Retinal pigment epithelial cell (primary cell): ENCODE results near the gene NSUN2.

Source experiments
- DNase-seq: peaks from one replicate; pipeline ENCODE4 v3.0.0-alpha.2; 2010; ENCODE audit warnings: low read depth
- H3K4me3 ChIP-seq: 2 replicates; pipeline ENCODE4 v1.5.1; 2011; ENCODE audit warnings: mild to moderate bottlenecking, low read length, control low read depth, moderate library complexity
- TF ChIP-seq, protein P1 (sequence below): conservative IDR thresholded peaks from 2 replicates; pipeline ENCODE4 v1.5.1; 2011; ENCODE audit warnings: low read depth, low read length, control low read depth, inconsistent platforms

The NSUN2 gene

DNA sequence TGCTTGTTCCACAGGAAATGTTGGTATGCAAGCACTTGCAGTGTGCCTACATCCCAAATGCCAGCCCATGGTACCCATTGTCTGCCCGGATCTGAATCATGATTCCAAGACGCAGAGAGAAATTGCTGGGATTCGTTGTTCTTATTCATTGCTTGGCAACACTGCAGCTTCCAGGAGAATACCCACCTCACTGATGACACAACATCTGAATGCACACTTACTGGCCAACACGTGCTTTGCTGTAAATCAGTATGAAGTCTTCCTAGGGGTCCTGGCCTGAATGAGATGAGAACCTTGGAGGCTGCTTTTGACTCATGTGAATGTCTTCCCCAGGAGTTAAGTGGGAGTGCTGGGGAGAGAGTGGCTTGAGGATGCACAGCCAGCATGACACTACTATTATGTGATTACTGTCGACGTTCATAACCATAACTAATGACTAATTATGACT, 12.0 kb upstream of the NSUN2 start:
- TF ChIP-seq, protein P1, sequence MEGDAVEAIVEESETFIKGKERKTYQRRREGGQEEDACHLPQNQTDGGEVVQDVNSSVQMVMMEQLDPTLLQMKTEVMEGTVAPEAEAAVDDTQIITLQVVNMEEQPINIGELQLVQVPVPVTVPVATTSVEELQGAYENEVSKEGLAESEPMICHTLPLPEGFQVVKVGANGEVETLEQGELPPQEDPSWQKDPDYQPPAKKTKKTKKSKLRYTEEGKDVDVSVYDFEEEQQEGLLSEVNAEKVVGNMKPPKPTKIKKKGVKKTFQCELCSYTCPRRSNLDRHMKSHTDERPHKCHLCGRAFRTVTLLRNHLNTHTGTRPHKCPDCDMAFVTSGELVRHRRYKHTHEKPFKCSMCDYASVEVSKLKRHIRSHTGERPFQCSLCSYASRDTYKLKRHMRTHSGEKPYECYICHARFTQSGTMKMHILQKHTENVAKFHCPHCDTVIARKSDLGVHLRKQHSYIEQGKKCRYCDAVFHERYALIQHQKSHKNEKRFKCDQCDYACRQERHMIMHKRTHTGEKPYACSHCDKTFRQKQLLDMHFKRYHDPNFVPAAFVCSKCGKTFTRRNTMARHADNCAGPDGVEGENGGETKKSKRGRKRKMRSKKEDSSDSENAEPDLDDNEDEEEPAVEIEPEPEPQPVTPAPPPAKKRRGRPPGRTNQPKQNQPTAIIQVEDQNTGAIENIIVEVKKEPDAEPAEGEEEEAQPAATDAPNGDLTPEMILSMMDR: no peak
- H3K4me3 ChIP-seq: no peak overlapping the region
- no peak for DNase-seq

DNA sequence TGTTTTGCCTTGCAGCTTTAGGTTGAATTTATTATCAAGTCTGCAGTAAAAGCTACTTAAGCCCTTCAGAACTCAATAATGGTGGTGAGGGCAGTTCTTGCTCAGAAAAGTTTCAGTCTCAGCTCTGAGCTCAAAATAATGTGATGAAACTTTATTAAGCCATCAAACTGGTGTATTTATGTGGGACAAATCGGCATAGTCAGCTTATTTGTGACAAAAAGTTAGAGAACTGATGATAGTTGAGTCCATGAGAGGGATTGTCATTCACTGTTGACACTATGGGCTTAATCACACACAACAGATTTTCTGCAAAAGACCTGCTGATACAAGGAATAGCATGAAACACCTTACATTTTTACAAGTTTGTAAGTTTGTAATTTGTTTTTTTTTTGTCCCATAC, 9.8 kb upstream of the NSUN2 start:
- no peak overlapping the region for H3K4me3 ChIP-seq
- DNase-seq: no peak
- TF ChIP-seq, protein P1: no peak

- no peak overlapping the region for H3K4me3 ChIP-seq
- TF ChIP-seq, protein P1: no peak
- DNase-seq: no peak
These were observed 5.4 kb upstream of the NSUN2 start for GRCh38 chr5:6638236-6638635.

DNA sequence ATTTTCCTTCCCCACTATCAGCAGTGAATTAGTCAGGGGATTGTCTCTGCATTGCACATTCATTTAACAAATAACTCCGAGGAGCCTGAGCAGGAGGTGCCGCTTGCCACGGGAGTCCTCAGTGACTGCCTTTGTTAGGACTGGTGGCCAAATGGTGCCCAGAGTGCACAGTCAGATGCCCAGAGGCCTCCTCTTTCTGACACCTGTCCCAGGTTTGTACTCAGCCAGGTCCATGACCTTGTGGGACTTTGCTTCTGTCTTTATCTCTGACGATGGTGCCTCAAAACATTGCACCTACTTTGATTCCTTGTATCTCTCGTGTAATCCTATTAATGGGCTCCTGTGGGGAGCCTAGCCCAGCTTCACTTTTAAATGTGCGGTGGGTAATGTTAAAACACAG, 4.7 kb upstream of the NSUN2 start:
- DNase-seq: no peak

DNA sequence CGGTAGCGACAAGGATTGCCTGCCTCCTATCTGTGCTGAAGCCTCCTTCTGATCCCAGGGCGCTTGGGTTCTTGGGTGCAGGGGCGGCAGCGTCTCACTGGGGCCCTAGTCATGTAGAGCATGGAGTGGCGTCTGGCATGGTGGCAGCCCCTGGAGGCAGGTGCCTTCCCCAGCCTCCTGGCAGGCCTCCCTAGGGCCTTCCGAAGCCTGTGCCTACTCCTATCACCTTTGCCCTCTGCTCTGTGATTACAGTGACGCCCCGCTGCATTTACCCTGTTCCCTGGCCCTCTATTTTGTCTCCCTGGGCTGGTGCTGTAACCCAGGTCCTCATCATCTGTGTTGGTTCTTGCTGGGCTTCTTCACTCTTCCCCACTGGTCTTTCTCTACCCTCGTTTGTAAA, 4.2 kb upstream of the NSUN2 start:
- DNase-seq: no peak
- TF ChIP-seq, protein P1: no peak
- no peak overlapping the region for H3K4me3 ChIP-seq

More for the DNA sequence above, 4.7 kb upstream of the NSUN2 start:
- TF ChIP-seq, protein P1: no peak
- H3K4me3 ChIP-seq: no peak overlapping the region

GRCh38 chr5:6636293-6636692, 3.4 kb upstream of the NSUN2 start:
- H3K4me3 ChIP-seq: no peak overlapping the region
- DNase-seq: no peak
- TF ChIP-seq, protein P1: no peak

DNA sequence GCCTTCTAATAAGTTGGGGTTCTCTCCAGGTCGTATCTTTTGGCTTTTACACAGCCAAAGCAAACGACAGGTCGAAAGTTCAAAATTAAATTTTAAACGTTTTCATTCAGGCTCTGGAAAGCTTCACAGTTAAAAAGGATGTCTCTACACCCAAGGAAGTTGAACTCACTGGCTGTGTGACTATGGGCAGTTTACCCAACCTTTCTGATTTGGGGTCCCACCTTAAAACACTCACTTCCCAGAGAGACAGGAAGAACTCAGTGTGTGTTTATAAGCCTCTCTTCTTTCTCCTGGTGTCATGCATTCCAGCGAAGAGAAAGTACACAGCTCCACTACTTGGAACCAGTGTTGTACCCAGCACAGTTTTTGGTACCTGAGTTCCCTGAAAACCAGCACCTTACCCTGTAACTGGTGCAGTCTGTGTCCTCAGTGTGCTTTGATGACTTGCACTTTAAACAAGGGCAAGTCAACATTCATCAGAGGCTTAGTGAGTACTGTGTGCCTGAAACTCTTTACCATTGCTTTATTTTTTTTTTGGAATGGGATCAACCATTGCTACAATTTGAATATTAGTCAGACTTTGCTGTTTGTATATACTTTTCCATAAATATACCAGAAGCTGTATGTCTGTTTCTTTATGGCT, 2.1 kb upstream of the NSUN2 start:
- TF ChIP-seq, protein P1: no peak
- DNase-seq: no peak
- no peak overlapping the region for H3K4me3 ChIP-seq
